ENCODE data around the gene PPFIA2. TPM values are rescaled to one million over a fixed set of nuclear protein-coding genes. Genes with fewer than 3 reads are reported as not detected.
"Not testable (repeated sequence)": the region's sequence is repeated elsewhere in the genome, so short reads cannot be mapped to it uniquely, and the experiment has no call there.

PPFIA2 gene
- total RNA-seq, 4 donors from 2014 or later, result 5.4 to 19.5 (median 18.5) TPM; not detected in 1

GRCh38 chr12:81216739-81217138, 542.4 kb downstream of the PPFIA2 start:
- TF ChIP-seq CTCF (IDR thresholded peaks at IDR 0.05) (no peak), POLR2A (IDR thresholded peaks at IDR 0.05) (no peak)
- Histone ChIP-seq H3K27ac (no peak overlapping the region), H3K36me3 (no peaks in the 10 kb centered on the region), H3K4me1 (no peaks in the 10 kb centered on the region), H3K27me3 (no peaks in the 10 kb centered on the region), H3K9me3 (no peaks in the 10 kb centered on the region), H3K4me3 (no peak overlapping the region)
- intact Hi-C loops (cut with DNase I; ENCODE audit: low total_unique reads), result no loop called here
- no peak for DNase-seq

- Histone ChIP-seq H3K4me1 (no peaks in the 10 kb centered on the region), H3K27ac (peak overlapping the region; percentile 58 to 87), H3K4me3 (no peak overlapping the region), H3K36me3 (no peaks in the 10 kb centered on the region), H3K27me3 (no peaks in the 10 kb centered on the region), H3K9me3 (no peaks in the 10 kb centered on the region)
- no peak for TF ChIP-seq POLR2A (IDR thresholded peaks at IDR 0.05)
- no peak for TF ChIP-seq CTCF (IDR thresholded peaks at IDR 0.05)
- intact Hi-C loops (cut with DNase I; ENCODE audit: low total_unique reads), result no loop called here
- peak in 1 of 2 donors; percentile 25 for DNase-seq
Observed at GRCh38 chr12:81212996-81213696, 546.0 kb downstream of the PPFIA2 start.

GRCh38 chr12:81211306-81211705, 547.8 kb downstream of the PPFIA2 start:
- intact Hi-C loops (cut with DNase I; ENCODE audit: low total_unique reads), result no loop called here
- H3K4me3 ChIP-seq, result no peak overlapping the region
- no peaks in the 10 kb centered on the region for H3K9me3 ChIP-seq
- H3K36me3 ChIP-seq, result no peaks in the 10 kb centered on the region
- no peaks in the 10 kb centered on the region for H3K27me3 ChIP-seq
- DNase-seq, result no peak
- peak overlapping the region; percentile 82 to 87 for H3K27ac ChIP-seq
- H3K4me1 ChIP-seq, result peaks cover 0 to 6% of the 10 kb centered on the region in 2 donors
- TF ChIP-seq CTCF (IDR thresholded peaks at IDR 0.05), result no peak
- TF ChIP-seq POLR2A (IDR thresholded peaks at IDR 0.05), result no peak

- H3K27ac ChIP-seq, result peak overlapping the region; percentile 82 to 87
- H3K4me1 ChIP-seq; H3K36me3 ChIP-seq; intact Hi-C loops (cut with DNase I; ENCODE audit: low total_unique reads); H3K9me3 ChIP-seq; H3K27me3 ChIP-seq: not testable (repeated sequence)
- DNase-seq, result peak; percentile 48 to 85
- H3K4me3 ChIP-seq, result peak overlapping the region in 1 of 2 donors; percentile 11
Observed at GRCh38 chr12:81209772-81210225, 549.4 kb downstream of the PPFIA2 start.

GRCh38 chr12:81209012-81209411, 550.1 kb downstream of the PPFIA2 start:
- Histone ChIP-seq H3K4me1 (peaks cover 0 to 6% of the 10 kb centered on the region in 2 donors), H3K4me3 (no peak overlapping the region), H3K9me3 (no peaks in the 10 kb centered on the region), H3K27ac (peak overlapping the region; percentile 82 to 87), H3K27me3 (no peaks in the 10 kb centered on the region), H3K36me3 (no peaks in the 10 kb centered on the region)
- intact Hi-C loops (cut with DNase I; ENCODE audit: low total_unique reads), result no loop called here
- TF ChIP-seq CTCF (IDR thresholded peaks at IDR 0.05), result no peak
- no peak for TF ChIP-seq POLR2A (IDR thresholded peaks at IDR 0.05)
- DNase-seq, result peak; percentile 20 to 69
